Karpas-422 (cell line): ENCODE results near the gene TNK1. TPM values are rescaled to one million over a fixed set of nuclear protein-coding genes. Genes with fewer than 3 reads are reported as not detected.

Source experiments
- DNase-seq: peaks from one replicate; pipeline ENCODE4 v3.0.0-alpha.2; 2015
- H2AFZ ChIP-seq: fragments of 200-600 bp; sonication (generic); 2 replicates; pipeline ENCODE4 v1.6.1; 2014; ENCODE audit warnings: antibody characterized with exemption, low read length, mixed read lengths
- H3K27ac ChIP-seq: fragments of 200-600 bp; sonication (generic); 2 replicates; pipeline ENCODE4 v1.5.1; 2014; ENCODE audit warnings: mild to moderate bottlenecking, low read length, moderate library complexity
- H3K27me3 ChIP-seq: fragments of 200-600 bp; sonication (generic); 2 replicates; pipeline ENCODE4 v1.6.1; 2014; ENCODE audit warnings: low read length, mixed read lengths
- H3K36me3 ChIP-seq: fragments of 200-600 bp; sonication (generic); 2 replicates; pipeline ENCODE4 v1.6.1; 2014; ENCODE audit warnings: low read length, mixed read lengths; ENCODE audit not compliant: insufficient read depth
- H3K4me1 ChIP-seq: fragments of 200-600 bp; sonication (generic); 2 replicates; pipeline ENCODE4 v1.6.1; 2014; ENCODE audit warnings: mild to moderate bottlenecking, low read length, mixed read lengths
- H3K4me2 ChIP-seq: fragments of 200-600 bp; sonication (generic); 2 replicates; pipeline ENCODE4 v1.6.1; 2014; ENCODE audit warnings: low read length, low read depth, mild to moderate bottlenecking; ENCODE audit not compliant: poor library complexity, severe bottlenecking
- H3K4me3 ChIP-seq: fragments of 200-600 bp; sonication (generic); 2 replicates; pipeline ENCODE4 v1.5.1; 2014; ENCODE audit warnings: mild to moderate bottlenecking, antibody characterized with exemption, low read length, mixed read lengths
- H3K79me2 ChIP-seq: fragments of 200-600 bp; sonication (generic); 2 replicates; pipeline ENCODE4 v1.6.1; 2014; ENCODE audit warnings: mild to moderate bottlenecking, low read length, mixed read lengths
- H3K9ac ChIP-seq: fragments of 200-600 bp; sonication (generic); 2 replicates; pipeline ENCODE4 v1.6.0; 2014; ENCODE audit warnings: low read length
- H3K9me2 ChIP-seq: fragments of 200-600 bp; sonication (generic), shearing (Covaris generic); replicated peaks from 2 replicates; pipeline ENCODE4 v1.6.0; 2014; ENCODE audit warnings: mild to moderate bottlenecking, low read length, moderate library complexity; ENCODE audit not compliant: insufficient read depth
- H3K9me3 ChIP-seq: fragments of 300-700, 200-600 bp; sonication (generic); 2 replicates; pipeline ENCODE4 v1.6.1; 2014; ENCODE audit warnings: low read length, mixed read lengths
- H4K20me1 ChIP-seq: fragments of 200-600 bp; sonication (generic); 2 replicates; pipeline ENCODE4 v1.6.1; 2014; ENCODE audit warnings: mild to moderate bottlenecking, antibody characterized with exemption, low read length, low read depth; ENCODE audit not compliant: insufficient read depth
- total RNA-seq: library from RNA; depleted of rRNA; stranded (reverse); fragments of >200 nt; shearing (Covaris generic); gene quantifications from 2 replicates; pipeline ENCODE4 v1.2.3, GENCODE V29; 2014; ENCODE audit warnings: low replicate concordance

The TNK1 gene
- total RNA-seq, 1 experiment from 2014 or later: 0.75 TPM

- no peak for DNase-seq
- Histone ChIP-seq H3K4me1 (peaks cover 17% of the 10 kb centered on the region), H3K36me3 (no peaks in the 10 kb centered on the region), H4K20me1 (no peaks in the 10 kb centered on the region; the same call in 1 of the 2 replicates), H3K27ac (no peak within 1 kb of the TSS), H3K4me2 (no peak within 1 kb of the TSS), H3K9me2 (no peaks in the 10 kb centered on the region), H3K9ac (no peak within 1 kb of the TSS), H3K9me3 (no peaks in the 10 kb centered on the region), H3K4me3 (no peak within 1 kb of the TSS), H3K27me3 (no peaks in the 10 kb centered on the region), H2AFZ (no peak within 1 kb of the TSS), H3K79me2 (no peaks in the 10 kb centered on the region)
These were observed 26.8 kb downstream of the TNK1 start, which contains the start of gene NLGN2 for GRCh38 chr17:7407485-7408251. NLGN2 (plus strand) TSS chr17:7407845; CDS start chr17:7408256, 411 bp downstream.

DNA sequence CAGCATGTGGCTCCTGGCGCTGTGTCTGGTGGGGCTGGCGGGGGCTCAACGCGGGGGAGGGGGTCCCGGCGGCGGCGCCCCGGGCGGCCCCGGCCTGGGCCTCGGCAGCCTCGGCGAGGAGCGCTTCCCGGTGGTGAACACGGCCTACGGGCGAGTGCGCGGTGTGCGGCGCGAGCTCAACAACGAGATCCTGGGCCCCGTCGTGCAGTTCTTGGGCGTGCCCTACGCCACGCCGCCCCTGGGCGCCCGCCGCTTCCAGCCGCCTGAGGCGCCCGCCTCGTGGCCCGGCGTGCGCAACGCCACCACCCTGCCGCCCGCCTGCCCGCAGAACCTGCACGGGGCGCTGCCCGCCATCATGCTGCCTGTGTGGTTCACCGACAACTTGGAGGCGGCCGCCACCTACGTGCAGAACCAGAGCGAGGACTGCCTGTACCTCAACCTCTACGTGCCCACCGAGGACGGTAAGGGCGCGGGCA is 27.4 kb downstream of the TNK1 start:
- H3K27ac ChIP-seq: no peak overlapping the region
- no peaks in the 10 kb centered on the region for H4K20me1 ChIP-seq
- H3K9me2 ChIP-seq: no peaks in the 10 kb centered on the region
- no peak overlapping the region for H3K4me2 ChIP-seq
- DNase-seq: no peak
- H3K9ac ChIP-seq: no peak overlapping the region
- H3K4me1 ChIP-seq: peaks cover 12% of the 10 kb centered on the region
- H3K9me3 ChIP-seq: no peaks in the 10 kb centered on the region
- no peaks in the 10 kb centered on the region for H3K79me2 ChIP-seq
- no peaks in the 10 kb centered on the region for H3K27me3 ChIP-seq
- no peaks in the 10 kb centered on the region for H3K36me3 ChIP-seq
- H2AFZ ChIP-seq: no peak overlapping the region
- no peak overlapping the region for H3K4me3 ChIP-seq

GRCh38 chr17:7408863-7409262 is 28.0 kb downstream of the TNK1 start:
- Histone ChIP-seq H3K27me3 (no peaks in the 10 kb centered on the region), H4K20me1 (no peaks in the 10 kb centered on the region), H3K4me3 (no peak overlapping the region), H3K4me1 (peaks cover 8% of the 10 kb centered on the region), H3K79me2 (no peaks in the 10 kb centered on the region), H2AFZ (no peak overlapping the region), H3K9me3 (no peaks in the 10 kb centered on the region), H3K4me2 (no peak overlapping the region), H3K27ac (no peak overlapping the region), H3K9me2 (no peaks in the 10 kb centered on the region), H3K36me3 (no peaks in the 10 kb centered on the region), H3K9ac (no peak overlapping the region)
- DNase-seq: no peak

DNA sequence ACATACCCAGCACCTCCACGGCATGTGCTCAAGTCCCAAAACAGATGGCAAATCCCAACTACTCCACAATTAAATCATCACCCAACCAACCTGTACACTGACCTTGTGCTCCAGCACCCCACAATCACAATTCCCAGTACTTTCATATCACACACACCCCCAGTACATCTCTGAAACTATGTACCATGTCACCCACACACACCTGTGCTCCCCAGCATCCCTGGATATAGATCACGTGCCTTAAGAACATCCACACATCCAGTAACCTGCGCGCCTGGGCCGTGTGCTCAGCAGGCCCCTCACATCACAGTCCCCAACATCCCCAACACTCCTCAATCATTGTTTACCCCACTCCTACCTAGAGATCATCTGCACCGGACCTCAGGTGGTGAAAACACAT is 28.8 kb downstream of the TNK1 start:
- peaks cover 8% of the 10 kb centered on the region for H3K4me1 ChIP-seq
- no peak for DNase-seq
- H4K20me1 ChIP-seq: no peaks in the 10 kb centered on the region
- no peak overlapping the region for H3K4me3 ChIP-seq
- no peak overlapping the region for H2AFZ ChIP-seq
- H3K9me3 ChIP-seq: no peaks in the 10 kb centered on the region
- H3K27me3 ChIP-seq: no peaks in the 10 kb centered on the region
- H3K36me3 ChIP-seq: no peaks in the 10 kb centered on the region
- H3K79me2 ChIP-seq: no peaks in the 10 kb centered on the region
- H3K9ac ChIP-seq: no peak overlapping the region
- no peaks in the 10 kb centered on the region for H3K9me2 ChIP-seq
- H3K4me2 ChIP-seq: no peak overlapping the region
- H3K27ac ChIP-seq: no peak overlapping the region

GRCh38 chr17:7410634-7411426 is 29.9 kb downstream of the TNK1 start:
- H3K4me3 ChIP-seq: no peak overlapping the region
- H3K4me1 ChIP-seq: peaks cover 8% of the 10 kb centered on the region
- no peaks in the 10 kb centered on the region for H3K36me3 ChIP-seq
- DNase-seq: no peak
- H3K27me3 ChIP-seq: no peaks in the 10 kb centered on the region
- H2AFZ ChIP-seq: no peak overlapping the region
- no peaks in the 10 kb centered on the region for H3K79me2 ChIP-seq
- H3K4me2 ChIP-seq: no peak overlapping the region
- no peaks in the 10 kb centered on the region for H4K20me1 ChIP-seq
- no peaks in the 10 kb centered on the region for H3K9me2 ChIP-seq
- no peak overlapping the region for H3K9ac ChIP-seq
- H3K9me3 ChIP-seq: no peaks in the 10 kb centered on the region
- no peak overlapping the region for H3K27ac ChIP-seq

GRCh38 chr17:7411427-7411750 is 30.5 kb downstream of the TNK1 start:
- H3K27me3 ChIP-seq: no peaks in the 10 kb centered on the region
- H3K9me2 ChIP-seq: no peaks in the 10 kb centered on the region
- no peak overlapping the region for H2AFZ ChIP-seq
- H3K9me3 ChIP-seq: no peaks in the 10 kb centered on the region
- H3K27ac ChIP-seq: no peak overlapping the region
- no peak overlapping the region for H3K4me3 ChIP-seq
- H3K36me3 ChIP-seq: no peaks in the 10 kb centered on the region
- no peaks in the 10 kb centered on the region for H4K20me1 ChIP-seq
- H3K79me2 ChIP-seq: no peaks in the 10 kb centered on the region
- H3K9ac ChIP-seq: no peak overlapping the region
- H3K4me2 ChIP-seq: no peak overlapping the region
- H3K4me1 ChIP-seq: peaks cover 8% of the 10 kb centered on the region
- no peak for DNase-seq

- H3K4me2 ChIP-seq: no peak overlapping the region
- H3K27me3 ChIP-seq: no peaks in the 10 kb centered on the region
- no peak for DNase-seq
- no peaks in the 10 kb centered on the region for H3K9me2 ChIP-seq
- H3K4me1 ChIP-seq: peaks cover 8% of the 10 kb centered on the region
- no peak overlapping the region for H3K9ac ChIP-seq
- H3K27ac ChIP-seq: no peak overlapping the region
- H3K79me2 ChIP-seq: no peaks in the 10 kb centered on the region
- H3K9me3 ChIP-seq: no peaks in the 10 kb centered on the region
- H4K20me1 ChIP-seq: no peaks in the 10 kb centered on the region
- no peaks in the 10 kb centered on the region for H3K36me3 ChIP-seq
- no peak overlapping the region for H3K4me3 ChIP-seq
- no peak overlapping the region for H2AFZ ChIP-seq
These were observed 32.6 kb downstream of the TNK1 start for GRCh38 chr17:7413346-7413985.

GRCh38 chr17:7414837-7415236 is 33.9 kb downstream of the TNK1 start:
- Histone ChIP-seq H4K20me1 (no peaks in the 10 kb centered on the region), H2AFZ (no peak overlapping the region), H3K27me3 (no peaks in the 10 kb centered on the region), H3K4me2 (no peak overlapping the region), H3K4me3 (no peak overlapping the region), H3K9me3 (no peaks in the 10 kb centered on the region), H3K9ac (no peak overlapping the region), H3K27ac (no peak overlapping the region), H3K36me3 (no peaks in the 10 kb centered on the region), H3K79me2 (no peaks in the 10 kb centered on the region), H3K9me2 (no peaks in the 10 kb centered on the region), H3K4me1 (peaks cover 6% of the 10 kb centered on the region)
- DNase-seq: no peak
